Upper lobe of left lung (tissue), 4 donors: ENCODE results near the gene TP73.

Experiments
- CTCF ChIP-seq, 6 experiments: fragments of 450-650 bp in 4 of 6; fragments of 200-600 bp in 2 of 6; sonication (generic) in 2 of 6; IDR thresholded peaks; one replicate each; pipeline ENCODE4 v1.5.1; 2016 to 2019; ENCODE audit warnings: antibody characterized with exemption in 6 of 6
- POLR2A ChIP-seq, 4 donors: fragments of 450-650 bp; IDR thresholded peaks; one replicate each; pipeline ENCODE4 v1.5.1; 2016 to 2017; ENCODE audit warnings: antibody characterized with exemption in 4 of 4, mild to moderate bottlenecking in 2 of 4
- POLR2AphosphoS5 ChIP-seq, 2 donors: sonication (generic); formaldehyde crosslinking; IDR thresholded peaks; one replicate each; pipeline ENCODE4 v1.5.1; 2017; ENCODE audit warnings: antibody characterized with exemption in 2 of 2

GRCh38 chr1:3623441-3624199 is 28.7 kb upstream of the TP73 start:
- TF ChIP-seq CTCF (IDR thresholded peaks at IDR 0.05) = no peak
- no peak for TF ChIP-seq POLR2A (IDR thresholded peaks at IDR 0.05)
- TF ChIP-seq POLR2AphosphoS5 (IDR thresholded peaks at IDR 0.05) = no peak
